ENCODE measurements around the gene OPCML. TPM values are rescaled to one million over a fixed set of nuclear protein-coding genes. Genes with fewer than 3 reads are reported as not detected.

Gene OPCML
- total RNA-seq, 1 experiment from 2014 or later = 0.13 TPM

GRCh38 chr11:133382131-133382812, 150.0 kb downstream of the OPCML start:
- intact Hi-C loops (cut with micrococcal nuclease; ENCODE audit: unreplicated experiment) = no loop called here
- H3K36me3 ChIP-seq (ENCODE audit: insufficient read depth, low read length, poor library complexity, severe bottlenecking) = no peaks in the 10 kb centered on the region
- TF ChIP-seq EZH2 (IDR thresholded peaks at IDR 0.05; ENCODE audit: borderline replicate concordance, low read depth, low read length, poor library complexity, severe bottlenecking) = no peak
- TF ChIP-seq, protein P1, sequence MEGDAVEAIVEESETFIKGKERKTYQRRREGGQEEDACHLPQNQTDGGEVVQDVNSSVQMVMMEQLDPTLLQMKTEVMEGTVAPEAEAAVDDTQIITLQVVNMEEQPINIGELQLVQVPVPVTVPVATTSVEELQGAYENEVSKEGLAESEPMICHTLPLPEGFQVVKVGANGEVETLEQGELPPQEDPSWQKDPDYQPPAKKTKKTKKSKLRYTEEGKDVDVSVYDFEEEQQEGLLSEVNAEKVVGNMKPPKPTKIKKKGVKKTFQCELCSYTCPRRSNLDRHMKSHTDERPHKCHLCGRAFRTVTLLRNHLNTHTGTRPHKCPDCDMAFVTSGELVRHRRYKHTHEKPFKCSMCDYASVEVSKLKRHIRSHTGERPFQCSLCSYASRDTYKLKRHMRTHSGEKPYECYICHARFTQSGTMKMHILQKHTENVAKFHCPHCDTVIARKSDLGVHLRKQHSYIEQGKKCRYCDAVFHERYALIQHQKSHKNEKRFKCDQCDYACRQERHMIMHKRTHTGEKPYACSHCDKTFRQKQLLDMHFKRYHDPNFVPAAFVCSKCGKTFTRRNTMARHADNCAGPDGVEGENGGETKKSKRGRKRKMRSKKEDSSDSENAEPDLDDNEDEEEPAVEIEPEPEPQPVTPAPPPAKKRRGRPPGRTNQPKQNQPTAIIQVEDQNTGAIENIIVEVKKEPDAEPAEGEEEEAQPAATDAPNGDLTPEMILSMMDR (conservative IDR thresholded peaks at IDR 0.05; ENCODE audit: low read depth, low read length) = no peak
- no peak for DNase-seq (ENCODE audit: low spot score)
- H3K4me1 ChIP-seq (ENCODE audit: insufficient read depth, low read length, poor library complexity, severe bottlenecking) = no peaks in the 10 kb centered on the region
- no TSS peak for BruUV-seq (replicated peaks)
- peaks cover 36% of the 10 kb centered on the region for H3K9me3 ChIP-seq (ENCODE audit: low read depth, low read length, poor library complexity, severe bottlenecking)
- no peak overlapping the region for H3K27ac ChIP-seq (ENCODE audit: low read depth, low read length, poor library complexity, severe bottlenecking)
- no peak overlapping the region for H3K4me3 ChIP-seq (ENCODE audit: low read depth, low read length, poor library complexity, severe bottlenecking)
- no peaks in the 10 kb centered on the region for H3K27me3 ChIP-seq (replicated peaks; ENCODE audit: insufficient read depth, low read depth, low read length, poor library complexity)
- POLR2A ChIA-PET (ENCODE audit: low non-redundant PET) = no interaction called here
- CTCF ChIA-PET = no interaction called here

DNA sequence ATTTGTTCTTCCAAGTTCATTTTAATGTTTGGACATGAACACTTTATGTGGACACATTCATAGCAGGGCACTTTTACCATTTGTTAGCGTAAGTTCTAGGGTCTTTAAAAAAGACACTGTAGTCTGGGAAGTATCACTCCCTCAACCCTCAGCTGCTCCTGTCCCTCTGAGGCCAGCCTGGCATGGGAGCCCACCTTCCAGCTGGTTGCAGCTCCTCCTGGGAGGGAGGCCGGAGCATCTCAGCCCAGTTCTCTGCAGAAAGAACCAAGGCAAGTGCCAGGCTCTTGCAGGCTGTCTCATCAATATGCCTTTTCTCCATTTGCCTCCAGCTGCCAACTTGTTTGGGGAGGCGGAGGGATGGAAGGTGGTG, 150.6 kb downstream of the OPCML start:
- Histone ChIP-seq H3K36me3 (ENCODE audit: insufficient read depth, low read length, poor library complexity, severe bottlenecking) (no peaks in the 10 kb centered on the region), H3K27ac (ENCODE audit: low read depth, low read length, poor library complexity, severe bottlenecking) (no peak overlapping the region), H3K27me3 (replicated peaks; ENCODE audit: insufficient read depth, low read depth, low read length, poor library complexity) (no peaks in the 10 kb centered on the region), H3K9me3 (ENCODE audit: low read depth, low read length, poor library complexity, severe bottlenecking) (peaks cover 36% of the 10 kb centered on the region), H3K4me1 (ENCODE audit: insufficient read depth, low read length, poor library complexity, severe bottlenecking) (no peaks in the 10 kb centered on the region), H3K4me3 (ENCODE audit: low read depth, low read length, poor library complexity, severe bottlenecking) (no peak overlapping the region)
- TF ChIP-seq, protein P1 (conservative IDR thresholded peaks at IDR 0.05; ENCODE audit: low read depth, low read length) = no peak
- TF ChIP-seq EZH2 (IDR thresholded peaks at IDR 0.05; ENCODE audit: borderline replicate concordance, low read depth, low read length, poor library complexity, severe bottlenecking) = no peak
- ChIA-PET POLR2A (ENCODE audit: low non-redundant PET) (no interaction called here), CTCF (no interaction called here)
- BruUV-seq (replicated peaks) = no TSS peak
- intact Hi-C loops (cut with micrococcal nuclease; ENCODE audit: unreplicated experiment) = no loop called here
- no peak for DNase-seq (ENCODE audit: low spot score)

DNA sequence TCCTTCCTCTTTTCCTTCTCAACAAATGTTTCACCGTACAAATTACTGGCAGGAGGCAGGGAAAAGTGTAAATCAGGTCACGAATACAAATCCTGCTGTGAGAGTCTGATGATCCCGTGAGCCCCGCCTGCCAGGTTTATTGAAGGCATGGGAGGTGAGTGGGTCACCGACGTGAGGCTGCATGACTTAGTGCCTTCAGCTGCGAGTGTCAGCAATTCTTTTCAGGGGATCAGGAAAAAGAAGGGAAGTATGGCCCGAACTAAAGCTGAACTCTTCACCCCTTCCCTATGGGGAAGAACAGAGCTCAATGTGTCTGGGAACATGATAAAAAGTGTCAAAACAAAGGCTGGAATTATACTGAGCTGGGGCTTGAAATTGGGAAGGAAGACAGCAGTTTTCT, 166.2 kb downstream of the OPCML start:
- H3K27me3 ChIP-seq (replicated peaks; ENCODE audit: insufficient read depth, low read depth, low read length, poor library complexity) = no peaks in the 10 kb centered on the region
- H3K9me3 ChIP-seq (ENCODE audit: low read depth, low read length, poor library complexity, severe bottlenecking) = peaks cover 1% of the 10 kb centered on the region
- TF ChIP-seq, protein P1 (conservative IDR thresholded peaks at IDR 0.05; ENCODE audit: low read depth, low read length) = no peak
- intact Hi-C loops (cut with micrococcal nuclease; ENCODE audit: unreplicated experiment) = no loop called here
- POLR2A ChIA-PET (ENCODE audit: low non-redundant PET) = no interaction called here
- no TSS peak for BruUV-seq (replicated peaks)
- CTCF ChIA-PET = no interaction called here
- no peaks in the 10 kb centered on the region for H3K36me3 ChIP-seq (ENCODE audit: insufficient read depth, low read length, poor library complexity, severe bottlenecking)
- H3K27ac ChIP-seq (ENCODE audit: low read depth, low read length, poor library complexity, severe bottlenecking) = no peak overlapping the region
- no peak overlapping the region for H3K4me3 ChIP-seq (ENCODE audit: low read depth, low read length, poor library complexity, severe bottlenecking)
- no peaks in the 10 kb centered on the region for H3K4me1 ChIP-seq (ENCODE audit: insufficient read depth, low read length, poor library complexity, severe bottlenecking)
- no peak for DNase-seq (ENCODE audit: low spot score)

Measured in A673 (cell line).